ENCODE measurements around the gene IGF1R. TPM values are rescaled to one million over a fixed set of nuclear protein-coding genes. Genes with fewer than 3 reads are reported as not detected.

IGF1R gene
- total RNA-seq, 1 donor from 2014 or later = 23.5 TPM

DNA sequence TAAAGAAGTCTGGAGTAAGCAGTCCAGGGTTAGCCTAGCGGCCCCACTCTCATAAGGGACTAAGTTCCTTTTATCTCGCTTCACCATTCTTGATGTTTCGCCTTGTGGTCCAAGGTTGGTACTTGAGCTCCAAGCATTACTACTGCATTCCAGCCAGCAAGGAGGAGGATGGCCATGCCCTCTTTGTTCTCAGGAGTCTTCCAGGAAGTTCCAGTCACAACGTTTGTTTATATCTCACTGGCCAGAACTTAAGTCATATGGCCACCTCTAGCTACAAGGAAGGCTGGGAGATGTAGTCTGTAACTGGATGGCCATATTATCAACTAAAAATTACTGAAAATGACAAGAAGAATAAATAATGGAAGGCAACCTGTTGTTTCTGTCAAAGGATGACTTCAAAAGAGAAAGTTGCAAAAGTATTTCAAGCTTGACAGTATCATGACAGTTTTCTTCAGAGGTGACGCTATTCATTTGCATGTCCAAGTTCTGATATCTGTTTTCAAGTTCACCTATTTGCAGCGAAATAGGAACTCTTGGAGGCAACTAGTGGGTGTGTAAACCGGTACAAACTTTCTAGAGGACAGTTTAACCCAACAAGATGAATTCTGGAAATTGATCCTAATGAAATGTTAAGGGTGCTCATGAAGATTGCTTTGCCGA is 240.6 kb downstream of the IGF1R start:
- H3K36me3 ChIP-seq = no peaks in the 10 kb centered on the region
- H3K27me3 ChIP-seq = no peaks in the 10 kb centered on the region
- no peaks in the 10 kb centered on the region for H3F3A ChIP-seq (ENCODE audit: low read depth)
- H3K4me2 ChIP-seq = no peak overlapping the region
- H2AFZ ChIP-seq (replicated peaks) = no peak overlapping the region
- peaks cover 2% of the 10 kb centered on the region for H3K9me3 Mint-ChIP-seq
- no peak overlapping the region for H3K9ac ChIP-seq
- H3K4me3 Mint-ChIP-seq = no peak overlapping the region
- H3K4me1 ChIP-seq = peaks cover 10% of the 10 kb centered on the region
- H3K27ac ChIP-seq = no peak overlapping the region
- H3K79me2 ChIP-seq (ENCODE audit: low read depth) = peaks cover 63% of the 10 kb centered on the region
- no peaks in the 10 kb centered on the region for H3K9me3 ChIP-seq (ENCODE audit: low read depth)
- H3K4me3 ChIP-seq = no peak overlapping the region
- no peak for DNase-seq (ENCODE audit: low spot score)
- peaks cover 3% of the 10 kb centered on the region for H3K27me3 Mint-ChIP-seq (ENCODE audit: insufficient read depth, low read depth)
- peaks cover 15% of the 10 kb centered on the region for H3K36me3 Mint-ChIP-seq
- TF ChIP-seq EZH2 (IDR thresholded peaks at IDR 0.05) (no peak), EZH2phosphoT487 (IDR thresholded peaks at IDR 0.05) (no peak)
- TF ChIP-seq, protein P1, sequence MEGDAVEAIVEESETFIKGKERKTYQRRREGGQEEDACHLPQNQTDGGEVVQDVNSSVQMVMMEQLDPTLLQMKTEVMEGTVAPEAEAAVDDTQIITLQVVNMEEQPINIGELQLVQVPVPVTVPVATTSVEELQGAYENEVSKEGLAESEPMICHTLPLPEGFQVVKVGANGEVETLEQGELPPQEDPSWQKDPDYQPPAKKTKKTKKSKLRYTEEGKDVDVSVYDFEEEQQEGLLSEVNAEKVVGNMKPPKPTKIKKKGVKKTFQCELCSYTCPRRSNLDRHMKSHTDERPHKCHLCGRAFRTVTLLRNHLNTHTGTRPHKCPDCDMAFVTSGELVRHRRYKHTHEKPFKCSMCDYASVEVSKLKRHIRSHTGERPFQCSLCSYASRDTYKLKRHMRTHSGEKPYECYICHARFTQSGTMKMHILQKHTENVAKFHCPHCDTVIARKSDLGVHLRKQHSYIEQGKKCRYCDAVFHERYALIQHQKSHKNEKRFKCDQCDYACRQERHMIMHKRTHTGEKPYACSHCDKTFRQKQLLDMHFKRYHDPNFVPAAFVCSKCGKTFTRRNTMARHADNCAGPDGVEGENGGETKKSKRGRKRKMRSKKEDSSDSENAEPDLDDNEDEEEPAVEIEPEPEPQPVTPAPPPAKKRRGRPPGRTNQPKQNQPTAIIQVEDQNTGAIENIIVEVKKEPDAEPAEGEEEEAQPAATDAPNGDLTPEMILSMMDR (IDR thresholded peaks at IDR 0.05) = no peak
- peaks cover 70% of the 10 kb centered on the region for H4K20me1 ChIP-seq (ENCODE audit: low read depth)
- H3K4me1 Mint-ChIP-seq = peaks cover 48% of the 10 kb centered on the region
- H3K27ac Mint-ChIP-seq = no peak overlapping the region

- H3K4me3 ChIP-seq = no peak overlapping the region
- no peak overlapping the region for H3K4me2 ChIP-seq
- no peaks in the 10 kb centered on the region for H3K9me3 ChIP-seq (ENCODE audit: low read depth)
- Mint-ChIP-seq H3K27me3 (ENCODE audit: insufficient read depth, low read depth) (peaks cover 3% of the 10 kb centered on the region), H3K4me1 (peaks cover 38% of the 10 kb centered on the region), H3K27ac (peak overlapping the region; percentile 59), H3K9me3 (peaks cover 2% of the 10 kb centered on the region), H3K4me3 (no peak overlapping the region), H3K36me3 (peaks cover 17% of the 10 kb centered on the region)
- no peak for DNase-seq (ENCODE audit: low spot score)
- H3K9ac ChIP-seq = no peak overlapping the region
- H3K79me2 ChIP-seq (ENCODE audit: low read depth) = peaks cover 52% of the 10 kb centered on the region
- H2AFZ ChIP-seq (replicated peaks) = no peak overlapping the region
- H3F3A ChIP-seq (ENCODE audit: low read depth) = no peaks in the 10 kb centered on the region
- H3K36me3 ChIP-seq = no peaks in the 10 kb centered on the region
- H4K20me1 ChIP-seq (ENCODE audit: low read depth) = peaks cover 64% of the 10 kb centered on the region
- no peak overlapping the region for H3K27ac ChIP-seq
- TF ChIP-seq, protein P1 (IDR thresholded peaks at IDR 0.05) = no peak
- no peak for TF ChIP-seq EZH2 (IDR thresholded peaks at IDR 0.05)
- no peak for TF ChIP-seq EZH2phosphoT487 (IDR thresholded peaks at IDR 0.05)
- peaks cover 7% of the 10 kb centered on the region for H3K4me1 ChIP-seq
- no peaks in the 10 kb centered on the region for H3K27me3 ChIP-seq
Observed at GRCh38 chr15:98889930-98890695, 241.8 kb downstream of the IGF1R start.

DNA sequence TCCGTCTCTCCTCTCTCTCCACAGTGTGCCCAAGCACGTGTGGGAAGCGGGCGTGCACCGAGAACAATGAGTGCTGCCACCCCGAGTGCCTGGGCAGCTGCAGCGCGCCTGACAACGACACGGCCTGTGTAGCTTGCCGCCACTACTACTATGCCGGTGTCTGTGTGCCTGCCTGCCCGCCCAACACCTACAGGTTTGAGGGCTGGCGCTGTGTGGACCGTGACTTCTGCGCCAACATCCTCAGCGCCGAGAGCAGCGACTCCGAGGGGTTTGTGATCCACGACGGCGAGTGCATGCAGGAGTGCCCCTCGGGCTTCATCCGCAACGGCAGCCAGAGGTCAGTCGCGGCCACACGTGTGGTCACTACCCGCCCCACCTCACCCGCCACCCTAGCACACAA is 243.0 kb downstream of the IGF1R start:
- no peak overlapping the region for H2AFZ ChIP-seq (replicated peaks)
- no peak overlapping the region for H3K27ac ChIP-seq
- H3K4me1 ChIP-seq = peaks cover 7% of the 10 kb centered on the region
- no peaks in the 10 kb centered on the region for H3K27me3 ChIP-seq
- H3K9ac ChIP-seq = no peak overlapping the region
- H3K4me2 ChIP-seq = no peak overlapping the region
- peaks cover 55% of the 10 kb centered on the region for H4K20me1 ChIP-seq (ENCODE audit: low read depth)
- Mint-ChIP-seq H3K4me1 (peaks cover 37% of the 10 kb centered on the region), H3K27ac (no peak overlapping the region), H3K4me3 (no peak overlapping the region), H3K27me3 (ENCODE audit: insufficient read depth, low read depth) (peaks cover 3% of the 10 kb centered on the region), H3K36me3 (peaks cover 17% of the 10 kb centered on the region), H3K9me3 (peaks cover 2% of the 10 kb centered on the region)
- DNase-seq (ENCODE audit: low spot score) = no peak
- no peaks in the 10 kb centered on the region for H3F3A ChIP-seq (ENCODE audit: low read depth)
- H3K9me3 ChIP-seq (ENCODE audit: low read depth) = no peaks in the 10 kb centered on the region
- no peaks in the 10 kb centered on the region for H3K36me3 ChIP-seq
- TF ChIP-seq, protein P1 (IDR thresholded peaks at IDR 0.05) = no peak
- TF ChIP-seq EZH2phosphoT487 (IDR thresholded peaks at IDR 0.05) = no peak
- TF ChIP-seq EZH2 (IDR thresholded peaks at IDR 0.05) = no peak
- peaks cover 40% of the 10 kb centered on the region for H3K79me2 ChIP-seq (ENCODE audit: low read depth)
- no peak overlapping the region for H3K4me3 ChIP-seq

Measured in neural progenitor cell (in vitro differentiated cells).